HFFc6 (cell line): ENCODE measurements around the gene NXT1. TPM values are rescaled to one million over a fixed set of nuclear protein-coding genes. Genes with fewer than 3 reads are reported as not detected.

Experiments
- DNase-seq: peaks from one replicate; pipeline ENCODE4 v3.0.0-alpha.2; 2018
- H3K27ac Mint-ChIP-seq: 2 replicates; pipeline ENCODE4 v1.8.0; 2020; ENCODE audit warnings: mild to moderate bottlenecking, mixed read lengths
- H3K27me3 Mint-ChIP-seq: 2 replicates; pipeline ENCODE4 v1.8.0; 2021; ENCODE audit warnings: mild to moderate bottlenecking, moderate library complexity, mixed read lengths; ENCODE audit not compliant: insufficient read depth
- H3K36me3 Mint-ChIP-seq: 2 replicates; pipeline ENCODE4 v1.8.0; 2021; ENCODE audit warnings: low read depth, mixed read lengths
- H3K4me1 Mint-ChIP-seq: 2 replicates; pipeline ENCODE4 v1.8.0; 2020; ENCODE audit warnings: low read depth, mixed read lengths
- H3K4me3 Mint-ChIP-seq: 2 replicates; pipeline ENCODE4 v1.8.0; 2020; ENCODE audit warnings: mild to moderate bottlenecking, moderate library complexity, mixed read lengths
- H3K9me3 Mint-ChIP-seq: 2 replicates; pipeline ENCODE4 v1.8.0; 2020; ENCODE audit warnings: mild to moderate bottlenecking, mixed read lengths
- CTCF ChIP-seq: fragments of 200-600 bp; sonication (generic); IDR thresholded peaks from 2 replicates; pipeline ENCODE4 v1.5.0; 2021; ENCODE audit warnings: antibody characterized with exemption, mild to moderate bottlenecking
- total RNA-seq, 6 experiments: library from RNA; stranded (reverse); fragmentation: NEBNext Ultra II Directional; extraction: Animal tissue kit (Norgen Biotek cat#: 25700); gene quantifications; 2 replicates in 1 of 6; 3 replicates in 5 of 6; pipeline ENCODE4 v1.2.3, GENCODE V29; 2021

NXT1 gene
- total RNA-seq, 6 experiments from 2014 or later = 14.6 to 19.1 (median 15.9) TPM

- Mint-ChIP-seq H3K4me3 (no peak overlapping the region), H3K27ac (no peak overlapping the region), H3K9me3 (no peaks in the 10 kb centered on the region)
These were observed 38.6 kb upstream of the NXT1 start for GRCh38 chr20:23311947-23312506.

GRCh38 chr20:23313271-23313670 is 37.3 kb upstream of the NXT1 start:
- TF ChIP-seq CTCF = no peak
- no peak overlapping the region for H3K27ac Mint-ChIP-seq
- H3K9me3 Mint-ChIP-seq = no peaks in the 10 kb centered on the region
- no peak overlapping the region for H3K4me3 Mint-ChIP-seq
- no peaks in the 10 kb centered on the region for H3K4me1 Mint-ChIP-seq
- H3K36me3 Mint-ChIP-seq = no peaks in the 10 kb centered on the region
- H3K27me3 Mint-ChIP-seq = peaks cover 17% of the 10 kb centered on the region
- no peak for DNase-seq

More at GRCh38 chr20:23311947-23312506, 38.6 kb upstream of the NXT1 start:
- no peaks in the 10 kb centered on the region for H3K4me1 Mint-ChIP-seq
- no peaks in the 10 kb centered on the region for H3K36me3 Mint-ChIP-seq
- peaks cover 17% of the 10 kb centered on the region for H3K27me3 Mint-ChIP-seq
- DNase-seq = no peak
- no peak for TF ChIP-seq CTCF

GRCh38 chr20:23314699-23315098 is 35.9 kb upstream of the NXT1 start:
- TF ChIP-seq CTCF = no peak
- no peak for DNase-seq
- H3K4me3 Mint-ChIP-seq = no peak overlapping the region
- H3K9me3 Mint-ChIP-seq = no peaks in the 10 kb centered on the region
- no peaks in the 10 kb centered on the region for H3K4me1 Mint-ChIP-seq
- no peaks in the 10 kb centered on the region for H3K36me3 Mint-ChIP-seq
- peaks cover 15% of the 10 kb centered on the region for H3K27me3 Mint-ChIP-seq
- no peak overlapping the region for H3K27ac Mint-ChIP-seq

GRCh38 chr20:23315099-23315498 is 35.5 kb upstream of the NXT1 start:
- Mint-ChIP-seq H3K27me3 (peaks cover 15% of the 10 kb centered on the region), H3K36me3 (no peaks in the 10 kb centered on the region), H3K9me3 (no peaks in the 10 kb centered on the region), H3K4me1 (no peaks in the 10 kb centered on the region), H3K27ac (no peak overlapping the region), H3K4me3 (no peak overlapping the region)
- TF ChIP-seq CTCF = no peak
- no peak for DNase-seq

GRCh38 chr20:23316626-23317025 is 34.0 kb upstream of the NXT1 start:
- H3K27me3 Mint-ChIP-seq = peaks cover 18% of the 10 kb centered on the region
- H3K4me1 Mint-ChIP-seq = no peaks in the 10 kb centered on the region
- H3K36me3 Mint-ChIP-seq = no peaks in the 10 kb centered on the region
- no peaks in the 10 kb centered on the region for H3K9me3 Mint-ChIP-seq
- H3K27ac Mint-ChIP-seq = no peak overlapping the region
- no peak overlapping the region for H3K4me3 Mint-ChIP-seq
- DNase-seq = no peak
- TF ChIP-seq CTCF = no peak

- H3K4me1 Mint-ChIP-seq = no peaks in the 10 kb centered on the region
- no peak overlapping the region for H3K4me3 Mint-ChIP-seq
- H3K36me3 Mint-ChIP-seq = no peaks in the 10 kb centered on the region
- TF ChIP-seq CTCF = no peak
- peaks cover 18% of the 10 kb centered on the region for H3K27me3 Mint-ChIP-seq
- DNase-seq = no peak
- H3K9me3 Mint-ChIP-seq = no peaks in the 10 kb centered on the region
- H3K27ac Mint-ChIP-seq = no peak overlapping the region
These were observed 33.5 kb upstream of the NXT1 start for GRCh38 chr20:23317081-23317480.
